H1 (cell line): Measurements from ENCODE around the gene MOV10L1.

Experiments
- CHD2 ChIP-seq: IDR thresholded peaks from 2 replicates; pipeline ENCODE4 v1.6.1; 2012; ENCODE audit warnings: low read length, improper control_type of control experiment
- CREB1 ChIP-seq: IDR thresholded peaks from 2 replicates; pipeline ENCODE4 v1.6.1; 2012; ENCODE audit warnings: inconsistent platforms
- NRF1 ChIP-seq: IDR thresholded peaks from 2 replicates; pipeline ENCODE4 v1.6.1; 2011; ENCODE audit warnings: mild to moderate bottlenecking, low read depth, low read length, improper control_type of control experiment
- SP4 ChIP-seq: IDR thresholded peaks from 2 replicates; pipeline ENCODE4 v1.6.1; 2012; ENCODE audit warnings: low read length, inconsistent platforms
- SUZ12 ChIP-seq: fragments of 200-600 bp; sonication (generic); IDR thresholded peaks from 2 replicates; pipeline ENCODE4 v1.6.1; 2012; ENCODE audit warnings: mild to moderate bottlenecking, inconsistent platforms, low read length, moderate library complexity, mixed read lengths
- ZNF274 ChIP-seq: IDR thresholded peaks from 2 replicates; pipeline ENCODE4 v1.7.0; 2012; ENCODE audit warnings: low read length, borderline replicate concordance; ENCODE audit errors: extremely low read depth
- TF ChIP-seq, protein P1 (sequence below): IDR thresholded peaks from 2 replicates; pipeline ENCODE4 v1.6.1; 2012; ENCODE audit warnings: inconsistent platforms
- TF ChIP-seq, protein P2 (sequence below), 3 experiments: IDR thresholded peaks; 1 replicate in 2 of 3; 2 replicates in 1 of 3; pipeline versions ENCODE4 v1.5.1 to v1.6.1; 2011; ENCODE audit warnings: low read length in 3 of 3, mild to moderate bottlenecking in 3 of 3, inconsistent platforms in 2 of 3, low read depth in 1 of 3, moderate library complexity in 1 of 3; ENCODE audit not compliant: insufficient read depth in 1 of 3; ENCODE audit errors: control extremely low read depth in 1 of 3

DNA sequence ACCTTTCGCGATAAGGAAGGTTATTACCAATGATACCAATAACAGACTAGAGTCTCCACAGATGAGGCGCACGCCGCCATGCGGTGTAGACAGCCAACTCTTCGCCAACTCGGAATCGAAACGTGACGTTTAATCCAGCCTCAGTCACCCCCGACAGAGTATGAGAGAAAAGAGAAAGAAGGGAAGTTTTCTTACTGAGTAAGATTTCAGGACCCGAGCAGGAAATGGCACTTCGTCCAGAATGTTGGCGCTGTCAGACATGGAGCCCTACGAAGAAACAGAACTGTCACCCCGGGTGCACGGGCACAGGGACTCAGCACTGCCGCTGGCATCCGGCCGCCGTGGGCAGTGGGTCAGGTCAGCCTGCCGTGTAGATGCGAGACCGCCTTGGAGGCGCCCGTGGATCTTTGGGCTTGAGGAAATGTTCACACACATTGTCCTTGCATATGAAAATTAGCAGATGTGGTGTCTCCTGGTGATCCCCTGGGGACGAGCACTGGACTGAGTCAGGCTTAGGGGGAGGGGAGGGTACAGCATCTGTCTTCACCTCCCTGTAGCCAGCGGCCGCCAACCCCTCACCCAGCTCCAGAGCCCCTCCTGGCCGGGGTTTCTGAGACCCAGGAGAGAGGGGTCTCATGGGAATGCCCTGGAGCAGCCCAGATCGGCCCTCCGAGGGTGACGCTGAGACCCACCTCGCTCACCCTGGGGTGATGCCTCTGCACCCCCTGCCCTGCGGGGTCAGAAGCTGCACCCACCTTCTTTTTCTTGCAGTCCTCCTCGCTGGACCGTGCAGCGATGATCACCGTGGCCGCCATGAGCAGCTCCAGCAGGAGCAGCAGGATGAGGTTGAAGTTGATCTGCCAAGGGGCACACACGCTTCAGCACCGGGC, 12.9 kb upstream of the MOV10L1 start:
- TF ChIP-seq, protein P1, sequence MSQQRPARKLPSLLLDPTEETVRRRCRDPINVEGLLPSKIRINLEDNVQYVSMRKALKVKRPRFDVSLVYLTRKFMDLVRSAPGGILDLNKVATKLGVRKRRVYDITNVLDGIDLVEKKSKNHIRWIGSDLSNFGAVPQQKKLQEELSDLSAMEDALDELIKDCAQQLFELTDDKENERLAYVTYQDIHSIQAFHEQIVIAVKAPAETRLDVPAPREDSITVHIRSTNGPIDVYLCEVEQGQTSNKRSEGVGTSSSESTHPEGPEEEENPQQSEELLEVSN = no peak
- TF ChIP-seq SP4 (no peak), CREB1 (no peak), SUZ12 (no peak), NRF1 (no peak), CHD2 (no peak), ZNF274 (no peak)
- TF ChIP-seq, protein P2, sequence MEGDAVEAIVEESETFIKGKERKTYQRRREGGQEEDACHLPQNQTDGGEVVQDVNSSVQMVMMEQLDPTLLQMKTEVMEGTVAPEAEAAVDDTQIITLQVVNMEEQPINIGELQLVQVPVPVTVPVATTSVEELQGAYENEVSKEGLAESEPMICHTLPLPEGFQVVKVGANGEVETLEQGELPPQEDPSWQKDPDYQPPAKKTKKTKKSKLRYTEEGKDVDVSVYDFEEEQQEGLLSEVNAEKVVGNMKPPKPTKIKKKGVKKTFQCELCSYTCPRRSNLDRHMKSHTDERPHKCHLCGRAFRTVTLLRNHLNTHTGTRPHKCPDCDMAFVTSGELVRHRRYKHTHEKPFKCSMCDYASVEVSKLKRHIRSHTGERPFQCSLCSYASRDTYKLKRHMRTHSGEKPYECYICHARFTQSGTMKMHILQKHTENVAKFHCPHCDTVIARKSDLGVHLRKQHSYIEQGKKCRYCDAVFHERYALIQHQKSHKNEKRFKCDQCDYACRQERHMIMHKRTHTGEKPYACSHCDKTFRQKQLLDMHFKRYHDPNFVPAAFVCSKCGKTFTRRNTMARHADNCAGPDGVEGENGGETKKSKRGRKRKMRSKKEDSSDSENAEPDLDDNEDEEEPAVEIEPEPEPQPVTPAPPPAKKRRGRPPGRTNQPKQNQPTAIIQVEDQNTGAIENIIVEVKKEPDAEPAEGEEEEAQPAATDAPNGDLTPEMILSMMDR (IDR thresholded peaks at IDR 0.05; ENCODE audit: control extremely low read depth in 1 of 3, insufficient read depth in 1 of 3, low read depth in 1 of 3, low read length in 3 of 3) = no peak
